Vagina (tissue), 2 donors: ENCODE data around the gene ZNF221.

Source experiments
- POLR2A ChIP-seq, 2 donors: fragments of 450-650 bp; IDR thresholded peaks; one replicate each; pipeline ENCODE4 v1.6.1; 2017; ENCODE audit warnings: antibody characterized with exemption in 2 of 2, mild to moderate bottlenecking in 2 of 2, moderate library complexity in 2 of 2
- TF ChIP-seq, protein P1 (sequence below), 3 experiments: fragments of 450-650 bp in 2 of 3; fragments of 200-600 bp in 1 of 3; sonication (generic) in 1 of 3; IDR thresholded peaks; one replicate each; pipeline ENCODE4 v1.5.1; 2017 to 2019; ENCODE audit warnings: antibody characterized with exemption in 3 of 3, mild to moderate bottlenecking in 2 of 3, moderate library complexity in 2 of 3

- TF ChIP-seq, protein P1, sequence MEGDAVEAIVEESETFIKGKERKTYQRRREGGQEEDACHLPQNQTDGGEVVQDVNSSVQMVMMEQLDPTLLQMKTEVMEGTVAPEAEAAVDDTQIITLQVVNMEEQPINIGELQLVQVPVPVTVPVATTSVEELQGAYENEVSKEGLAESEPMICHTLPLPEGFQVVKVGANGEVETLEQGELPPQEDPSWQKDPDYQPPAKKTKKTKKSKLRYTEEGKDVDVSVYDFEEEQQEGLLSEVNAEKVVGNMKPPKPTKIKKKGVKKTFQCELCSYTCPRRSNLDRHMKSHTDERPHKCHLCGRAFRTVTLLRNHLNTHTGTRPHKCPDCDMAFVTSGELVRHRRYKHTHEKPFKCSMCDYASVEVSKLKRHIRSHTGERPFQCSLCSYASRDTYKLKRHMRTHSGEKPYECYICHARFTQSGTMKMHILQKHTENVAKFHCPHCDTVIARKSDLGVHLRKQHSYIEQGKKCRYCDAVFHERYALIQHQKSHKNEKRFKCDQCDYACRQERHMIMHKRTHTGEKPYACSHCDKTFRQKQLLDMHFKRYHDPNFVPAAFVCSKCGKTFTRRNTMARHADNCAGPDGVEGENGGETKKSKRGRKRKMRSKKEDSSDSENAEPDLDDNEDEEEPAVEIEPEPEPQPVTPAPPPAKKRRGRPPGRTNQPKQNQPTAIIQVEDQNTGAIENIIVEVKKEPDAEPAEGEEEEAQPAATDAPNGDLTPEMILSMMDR (IDR thresholded peaks at IDR 0.05): no peak
- TF ChIP-seq POLR2A (IDR thresholded peaks at IDR 0.05): no peak
Measured at GRCh38 chr19:43983912-43984686, 33.1 kb downstream of the ZNF221 start, which contains the start of gene ZNF155.
